GM12891 (cell line): ENCODE data around the gene STARD10.

Source experiments
- DNase-seq: peaks from one replicate; pipeline ENCODE4 v3.0.0; 2011; ENCODE audit warnings: low spot score; ENCODE audit not compliant: insufficient read length
- FAIRE-seq: peaks from 2 replicates; lab custom pipeline; 2011; peaks lifted over from hg19 to GRCh38; lab: Jason Lieb, UNC
- PAX5 ChIP-seq: IDR thresholded peaks from 2 replicates; pipeline ENCODE4 v1.6.1; 2011; ENCODE audit warnings: low read length, moderate library complexity, mild to moderate bottlenecking; ENCODE audit not compliant: insufficient read depth, severe bottlenecking
- POLR2A ChIP-seq: IDR thresholded peaks from 2 replicates; pipeline ENCODE4 v1.6.1; 2011; ENCODE audit warnings: low read depth, low read length, control low read depth
- POLR2AphosphoS5 ChIP-seq: IDR thresholded peaks from 2 replicates; pipeline ENCODE4 v1.6.1; 2011; ENCODE audit warnings: low read depth, low read length, control low read depth
- POU2F2 ChIP-seq: IDR thresholded peaks from 2 replicates; pipeline ENCODE4 v1.6.1; 2011; ENCODE audit warnings: low read depth, mild to moderate bottlenecking, control low read depth, low read length, moderate library complexity
- SPI1 ChIP-seq: IDR thresholded peaks from 2 replicates; pipeline ENCODE4 v1.6.1; 2011; ENCODE audit warnings: low read depth, low read length, control low read depth
- TAF1 ChIP-seq: IDR thresholded peaks from 2 replicates; pipeline ENCODE4 v1.6.1; 2011; ENCODE audit warnings: low read depth, low read length, control low read depth

STARD10 gene

DNA sequence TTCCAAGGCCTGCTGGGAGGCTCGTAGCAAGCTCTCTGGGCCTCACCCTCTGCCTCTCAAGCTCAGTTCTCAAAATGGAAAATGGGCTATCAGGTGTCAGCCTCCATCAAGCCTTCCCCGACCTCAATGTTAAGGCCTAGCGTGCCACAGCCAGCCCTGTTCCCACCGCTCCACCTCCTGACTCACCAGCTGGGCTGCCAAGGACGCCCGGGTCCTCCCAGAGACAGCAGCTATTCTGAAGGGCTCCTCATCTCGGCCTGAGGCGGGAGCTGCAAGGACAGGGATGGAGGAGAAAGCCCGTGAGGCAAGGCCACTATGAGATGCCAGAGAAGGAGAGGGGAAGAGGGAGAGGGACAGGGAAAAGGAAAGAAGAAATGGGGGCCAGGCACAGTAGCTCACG, 61.5 kb downstream of the STARD10 start:
- no peak for DNase-seq
- no peak for FAIRE-seq
- no peak for TF ChIP-seq SPI1
- TF ChIP-seq POLR2A, result no peak
- no peak for TF ChIP-seq POLR2AphosphoS5
- no peak for TF ChIP-seq TAF1
- no peak for TF ChIP-seq PAX5
- TF ChIP-seq POU2F2, result no peak

DNA sequence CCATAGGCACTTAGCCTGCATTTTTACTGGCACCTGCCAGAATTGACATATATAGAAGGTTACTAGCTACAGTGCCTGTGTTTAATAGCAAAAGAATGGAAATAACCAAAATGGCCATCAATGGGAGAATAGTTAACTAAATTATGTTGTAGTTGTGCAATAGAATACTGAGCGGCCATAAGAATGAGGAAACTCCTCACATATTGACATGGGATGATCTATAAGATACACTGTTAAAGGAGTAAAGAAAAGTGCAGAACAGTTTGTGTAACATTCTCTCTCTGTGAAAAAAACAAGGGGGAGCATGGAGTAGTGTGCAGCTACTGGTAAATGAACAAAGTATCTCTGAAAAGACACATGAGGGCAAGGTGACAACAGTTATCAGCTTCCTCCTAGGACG, 63.1 kb downstream of the STARD10 start:
- no peak for FAIRE-seq

DNA sequence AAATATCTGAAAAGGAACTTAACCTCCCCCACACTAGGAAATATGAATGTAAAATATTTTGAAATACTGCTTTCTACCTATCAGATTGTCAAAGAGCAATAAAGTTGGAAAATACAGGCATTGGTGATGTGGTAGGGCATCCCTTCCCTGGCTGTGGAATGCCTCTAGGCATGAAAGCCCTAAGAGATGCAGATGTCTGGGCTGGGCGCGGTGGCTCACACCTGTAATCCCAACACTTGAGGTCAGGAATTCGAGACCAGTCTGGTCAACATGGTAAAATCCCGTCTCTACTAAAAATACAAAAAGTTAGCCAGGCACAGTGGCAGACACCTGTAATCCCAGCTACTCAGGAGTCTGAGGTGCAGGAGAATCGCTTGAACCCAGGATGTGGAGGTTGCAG, 63.6 kb downstream of the STARD10 start:
- TF ChIP-seq POLR2AphosphoS5 (no peak), TAF1 (no peak), PAX5 (no peak), POLR2A (no peak), POU2F2 (no peak), SPI1 (no peak)
- FAIRE-seq (no peak), DNase-seq (no peak)

More for the DNA sequence above, 63.1 kb downstream of the STARD10 start:
- TF ChIP-seq POLR2A (no peak), POU2F2 (no peak), TAF1 (no peak), SPI1 (no peak)
- DNase-seq, result no peak

DNA sequence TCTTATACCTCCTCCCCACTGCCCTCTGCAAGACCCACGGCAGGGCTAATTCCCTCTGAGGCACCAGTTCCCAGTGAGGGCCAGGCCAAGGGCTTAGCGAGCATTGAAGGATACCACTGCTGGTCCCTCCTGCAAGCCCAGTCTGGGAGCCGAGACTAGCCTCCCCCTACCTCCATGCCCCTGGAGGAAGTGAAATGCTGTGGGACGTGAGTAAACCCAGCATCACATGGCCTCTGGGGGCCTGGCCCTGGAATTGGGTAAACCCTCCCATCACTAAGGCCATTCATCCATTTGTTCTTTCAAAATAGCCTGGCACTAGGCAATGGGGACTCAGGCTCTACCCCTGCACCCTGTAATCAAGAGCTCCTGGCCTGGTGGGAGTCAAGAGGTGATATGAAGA, 66.3 kb downstream of the STARD10 start:
- DNase-seq, result no peak
- peak; percentile 39; the same call in 1 of the 2 replicates for TF ChIP-seq SPI1
- TF ChIP-seq POLR2A, result no peak
- FAIRE-seq, result no peak

DNA sequence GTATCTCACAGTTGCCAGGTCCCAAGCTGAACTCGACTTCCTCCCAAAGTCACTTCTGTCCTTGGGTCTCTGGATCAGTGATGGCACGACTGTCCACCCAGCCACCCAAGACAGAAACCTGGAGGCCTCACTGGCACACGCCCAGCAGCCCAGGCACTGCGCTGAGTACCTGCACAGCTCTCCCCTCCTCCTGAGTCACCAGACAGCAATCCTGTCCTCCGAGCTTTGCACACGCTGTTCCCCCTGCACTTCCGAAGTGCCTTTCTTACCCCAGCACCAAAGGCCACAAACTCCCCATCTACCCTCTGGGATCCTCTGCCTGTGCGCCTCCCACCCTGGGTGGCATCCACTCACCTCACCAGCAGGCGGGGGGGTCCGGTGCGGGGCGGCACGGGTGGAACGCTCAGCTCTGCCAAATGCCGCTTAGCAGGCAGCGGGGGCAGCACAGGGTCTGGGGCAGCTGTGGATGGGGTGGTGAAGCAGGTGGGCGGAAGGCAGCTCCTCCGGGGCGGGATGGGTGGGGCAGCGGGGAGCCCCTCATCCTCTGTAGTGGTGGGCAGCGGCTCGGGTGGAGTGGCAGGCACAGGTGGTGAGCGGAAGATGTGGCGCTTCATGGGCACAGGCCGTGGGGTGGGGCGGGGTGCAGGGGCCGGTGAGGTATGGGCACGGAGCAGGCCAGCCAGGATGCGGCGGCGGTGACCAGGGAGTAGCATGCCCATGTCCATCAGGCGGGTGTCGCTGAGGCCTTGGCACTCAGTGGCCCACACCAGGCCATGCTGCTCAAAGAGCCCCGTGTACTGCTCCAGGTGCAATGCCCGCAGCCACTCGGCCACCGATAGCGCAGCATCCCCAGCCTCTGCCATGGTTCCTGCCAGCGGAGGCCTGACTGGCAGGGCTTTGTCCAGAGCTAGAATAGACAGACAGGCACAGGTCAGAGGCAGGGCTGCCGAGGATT, 67.3 kb downstream of the STARD10 start:
- TF ChIP-seq PAX5, result no peak
- no peak for TF ChIP-seq TAF1
- TF ChIP-seq POLR2AphosphoS5, result no peak
- TF ChIP-seq POLR2A, result no peak
- no peak for TF ChIP-seq POU2F2
- TF ChIP-seq SPI1, result no peak
- no peak for DNase-seq
- no peak for FAIRE-seq

DNA sequence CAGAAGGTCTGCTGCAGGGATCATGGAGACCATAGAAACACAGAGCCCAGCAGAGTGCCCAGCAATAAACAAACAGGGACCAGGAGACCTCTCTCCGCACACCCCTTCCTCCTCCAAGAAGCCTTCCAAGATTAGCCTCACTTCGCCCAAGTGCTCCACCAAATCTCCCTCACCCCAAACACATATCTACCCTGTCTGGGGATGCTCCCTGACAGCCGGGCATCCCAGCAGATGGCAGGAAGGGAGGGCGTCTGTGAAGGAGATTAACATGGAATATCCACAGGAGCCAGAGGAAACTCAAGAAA, 68.2 kb downstream of the STARD10 start:
- no peak for DNase-seq
- TF ChIP-seq PAX5 (no peak), POLR2A (no peak), POLR2AphosphoS5 (no peak), TAF1 (no peak), POU2F2 (no peak), SPI1 (no peak)
- no peak for FAIRE-seq

DNA sequence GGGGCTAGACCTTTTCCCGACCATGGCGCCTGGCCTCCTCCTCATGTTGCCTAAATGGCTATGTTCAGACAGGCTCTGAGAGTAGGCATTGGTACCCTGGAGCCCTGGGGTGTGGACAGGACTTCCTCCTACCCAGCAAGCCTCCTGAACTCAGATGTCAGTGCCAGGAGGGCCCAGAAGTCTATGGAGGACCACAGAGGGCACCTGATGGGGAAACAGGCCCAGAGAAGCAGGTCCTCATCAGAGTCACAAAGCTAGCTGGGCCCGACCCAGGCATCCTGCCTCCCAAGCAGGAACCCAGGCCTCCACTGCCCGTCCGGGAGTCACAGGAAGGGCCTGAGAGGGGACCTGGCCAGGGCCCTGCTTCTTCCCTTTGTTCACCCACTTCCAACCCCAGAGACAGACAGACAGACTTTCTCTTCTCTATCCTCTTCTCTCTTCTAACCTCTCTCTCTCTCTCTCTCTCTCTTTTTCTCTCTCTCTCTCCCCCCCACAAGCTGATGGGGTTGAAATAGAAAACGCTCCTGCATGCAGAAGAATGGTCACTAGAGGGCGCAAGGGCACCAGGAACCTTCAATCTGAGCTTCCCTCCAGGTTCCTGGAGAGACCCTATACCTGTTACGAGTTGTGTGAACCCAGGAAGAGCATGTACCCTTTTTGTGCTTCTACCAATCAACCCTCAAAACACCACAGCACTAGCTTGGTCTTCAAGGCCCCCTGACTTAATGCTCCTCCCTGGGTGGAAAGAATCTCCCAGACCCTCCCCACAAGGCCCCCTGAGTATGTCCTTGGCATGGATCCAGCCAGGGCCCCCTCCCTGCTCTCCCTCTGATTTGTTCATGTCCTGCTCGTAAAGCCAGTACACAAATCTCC, 68.8 kb downstream of the STARD10 start:
- TF ChIP-seq SPI1, result no peak
- TF ChIP-seq PAX5, result no peak
- TF ChIP-seq POLR2A, result no peak
- TF ChIP-seq POU2F2, result no peak
- no peak for TF ChIP-seq POLR2AphosphoS5
- no peak for TF ChIP-seq TAF1
- FAIRE-seq (peak; percentile 66), DNase-seq (peak; percentile 63)

DNA sequence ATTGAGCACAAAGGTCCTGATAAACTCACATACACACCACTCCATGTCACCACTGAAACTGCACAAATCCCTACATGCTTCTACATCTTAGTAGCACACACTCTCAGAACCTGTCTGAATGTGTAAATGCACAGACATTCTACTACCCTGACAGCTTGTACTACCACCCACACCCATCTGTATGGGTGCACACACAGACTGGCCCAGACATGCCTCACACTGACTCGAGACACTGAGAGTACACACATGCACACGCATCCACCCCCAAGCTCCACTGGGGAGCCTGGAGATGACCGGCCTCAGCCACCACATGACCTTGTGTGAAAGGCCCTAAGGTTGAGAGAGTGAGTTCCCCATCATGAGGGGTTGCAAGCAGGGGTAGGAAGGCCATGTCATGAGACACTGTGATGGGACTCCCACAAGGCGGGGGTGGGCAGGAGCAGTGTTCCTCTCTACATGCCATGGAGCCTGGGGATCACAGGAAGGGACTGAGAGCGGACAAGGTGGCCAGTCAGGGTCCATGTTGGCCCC, 69.8 kb downstream of the STARD10 start:
- no peak for DNase-seq
- peak; percentile 31 for FAIRE-seq
- TF ChIP-seq PAX5 (no peak), POLR2AphosphoS5 (no peak), POU2F2 (no peak), POLR2A (no peak), TAF1 (no peak), SPI1 (no peak)

DNA sequence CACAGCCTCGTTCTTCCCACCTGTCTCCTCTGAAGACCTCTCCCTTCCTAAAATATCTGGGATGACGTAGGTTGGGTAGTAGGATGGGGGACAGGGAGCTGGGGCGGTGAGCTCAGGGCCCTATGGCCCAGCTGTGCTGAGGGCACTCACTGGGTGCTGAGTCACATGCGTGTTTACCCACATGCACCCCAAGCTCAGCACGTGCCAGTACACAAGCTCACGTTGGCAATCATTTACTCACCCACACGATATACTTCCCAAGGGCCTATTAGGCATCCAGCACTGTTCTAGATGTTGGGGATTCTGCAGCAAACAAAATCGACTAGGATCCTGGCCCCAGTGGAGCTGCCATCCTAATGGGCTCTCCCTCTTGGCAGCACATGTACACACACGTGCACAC, 70.3 kb downstream of the STARD10 start:
- TF ChIP-seq POLR2A (no peak), PAX5 (no peak)
- FAIRE-seq (no peak), DNase-seq (no peak)
